Panc1 (cell line): ENCODE data around the gene ZER1. TPM values are rescaled to one million over a fixed set of nuclear protein-coding genes. Genes with fewer than 3 reads are reported as not detected.

Experiments used
- ATAC-seq: fragments of 200-7000 bp; cut with Tn5 transposase; 2 replicates; pipeline ENCODE4 v1.9.1; 2020; ENCODE audit warnings: mild to moderate bottlenecking, moderate library complexity
- BruUV-seq: library from RNA; stranded (reverse); fragments of 400-500 nt; replicated peaks from 2 replicates; lab custom pipeline; 2021; lab: Mats Ljungman, UMichigan
- CTCF ChIA-PET: fragments of 300-600 bp; sonication (Branson Sonifier 250); formaldehyde crosslinking; loops from one replicate; lab custom pipeline; 2022; ENCODE audit warnings: antibody characterized with exemption; lab: Charles Lee
- POLR2A ChIA-PET: fragments of 300-600 bp; sonication (Branson Sonifier 250); formaldehyde crosslinking; loops from one replicate; lab custom pipeline; 2022; ENCODE audit warnings: antibody characterized with exemption; lab: Charles Lee
- DNase-seq: peaks from one replicate; pipeline ENCODE4 v3.0.0-alpha.2; 2010; ENCODE audit warnings: low read depth, low spot score
- H3K27ac ChIP-seq: 2 replicates; pipeline ENCODE4 v1.5.1; 2011; ENCODE audit warnings: mild to moderate bottlenecking, low read length, inconsistent platforms
- H3K27me3 ChIP-seq: fragments of 200-500 bp; sonication (Bioruptor generic); 2 replicates; pipeline ENCODE4 v1.6.0; 2014; ENCODE audit warnings: low read length, inconsistent platforms; ENCODE audit not compliant: control insufficient read depth, insufficient read depth
- H3K36me3 ChIP-seq: fragments of 200-500 bp; sonication (Bioruptor generic); 2 replicates; pipeline ENCODE4 v1.5.1; 2014; ENCODE audit warnings: inconsistent platforms, mild to moderate bottlenecking, low read length, moderate library complexity; ENCODE audit not compliant: control insufficient read depth, insufficient read depth
- H3K4me1 ChIP-seq: 2 replicates; pipeline ENCODE4 v1.5.1; 2011; ENCODE audit warnings: inconsistent platforms, mild to moderate bottlenecking, low read length, moderate library complexity; ENCODE audit not compliant: control insufficient read depth, insufficient read depth
- H3K4me3 ChIP-seq, 2 experiments: 2 replicates each; pipeline ENCODE4 v1.5.1; 2011 to 2012; ENCODE audit warnings: low read depth in 2 of 2, low read length in 2 of 2, mild to moderate bottlenecking in 2 of 2, inconsistent platforms in 1 of 2, moderate library complexity in 1 of 2
- H3K9me3 ChIP-seq: fragments of 200-500 bp; sonication (Bioruptor generic); 2 replicates; pipeline ENCODE4 v1.5.1; 2014; ENCODE audit warnings: low read depth, mild to moderate bottlenecking, inconsistent platforms, low read length, moderate library complexity; ENCODE audit not compliant: control insufficient read depth, insufficient read depth
- POLR2AphosphoS5 ChIP-seq: IDR thresholded peaks from 2 replicates; pipeline ENCODE4 v1.6.1; 2012; ENCODE audit warnings: mild to moderate bottlenecking, low read depth, low read length, moderate library complexity
- SIN3A ChIP-seq: IDR thresholded peaks from 2 replicates; pipeline ENCODE4 v1.6.1; 2012; ENCODE audit warnings: low read depth, mild to moderate bottlenecking, low read length, moderate library complexity, borderline replicate concordance; ENCODE audit not compliant: insufficient read depth
- TCF7L2 ChIP-seq: IDR thresholded peaks from 2 replicates; pipeline ENCODE4 v1.6.1; 2011; ENCODE audit warnings: mild to moderate bottlenecking, low read depth, low read length, inconsistent platforms
- in situ Hi-C: cut with HindIII; loops from 2 replicates; pipeline ENCODE4 v1.10.0; 2016; ENCODE audit warnings: low sequenced_read_pairs, low pct_unique_long_range_greater_than_20kb
- intact Hi-C: fragments of 100-400 bp; cut with micrococcal nuclease; formaldehyde crosslinking; loops from one replicate; pipeline ENCODE4 v1.10.0; 2022; ENCODE audit not compliant: unreplicated experiment
- total RNA-seq: library from RNA; stranded (reverse); gene quantifications from one replicate; pipeline ENCODE4 v1.2.1, GENCODE V29; 2021; ENCODE audit not compliant: unreplicated experiment
- TF ChIP-seq, protein P1 (sequence below): fragments of 450-650 bp; IDR thresholded peaks from 2 replicates; pipeline ENCODE4 v1.5.1; 2017; ENCODE audit warnings: mild to moderate bottlenecking
- TF ChIP-seq, protein P2 (sequence below), 2 experiments: IDR thresholded peaks; 2 replicates each; pipeline ENCODE4 v1.6.1; 2011 to 2012; ENCODE audit warnings: low read depth in 2 of 2, control low read depth in 1 of 2, low read length in 1 of 2, mild to moderate bottlenecking in 1 of 2, moderate library complexity in 1 of 2; ENCODE audit not compliant: insufficient read depth in 1 of 2

The ZER1 gene
- total RNA-seq, 1 experiment from 2014 or later = 16.2 TPM

DNA sequence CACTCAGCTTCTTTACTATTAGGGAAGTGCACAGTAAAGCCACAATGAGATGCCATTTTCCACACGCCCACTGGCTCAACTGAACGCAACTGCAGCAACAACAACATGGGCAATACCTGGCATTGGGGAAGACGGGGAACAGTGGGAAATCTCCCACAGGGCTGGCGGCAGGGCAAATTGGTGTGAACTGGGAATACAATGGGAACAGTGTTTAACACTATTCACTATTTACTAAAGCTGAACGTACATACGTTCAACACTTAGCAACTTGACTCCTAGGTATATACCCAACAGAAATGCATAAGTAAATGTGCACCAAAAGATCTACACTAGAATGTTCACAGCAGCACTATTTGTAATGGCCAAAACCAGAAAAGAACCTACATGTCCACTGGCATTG, 14.1 kb downstream of the ZER1 start:
- intact Hi-C loops = no loop called here
- H3K27me3 ChIP-seq = no peaks in the 10 kb centered on the region
- CTCF ChIA-PET = no interaction called here
- in situ Hi-C loops = no loop called here
- no TSS peak for BruUV-seq
- POLR2A ChIA-PET = interaction anchor here (0.6 kb wide), 1 partner anchor 48 kb away, joined by 6 read pairs; no protein-coding TSS in a partner anchor
- H3K36me3 ChIP-seq = no peaks in the 10 kb centered on the region
- no peak overlapping the region for H3K27ac ChIP-seq
- no peaks in the 10 kb centered on the region for H3K9me3 ChIP-seq
- H3K4me1 ChIP-seq = no peaks in the 10 kb centered on the region
- H3K4me3 ChIP-seq = no peak overlapping the region
- ATAC-seq (no peak), DNase-seq (no peak)
- TF ChIP-seq SIN3A (no peak), TCF7L2 (no peak)
- TF ChIP-seq, protein P1, sequence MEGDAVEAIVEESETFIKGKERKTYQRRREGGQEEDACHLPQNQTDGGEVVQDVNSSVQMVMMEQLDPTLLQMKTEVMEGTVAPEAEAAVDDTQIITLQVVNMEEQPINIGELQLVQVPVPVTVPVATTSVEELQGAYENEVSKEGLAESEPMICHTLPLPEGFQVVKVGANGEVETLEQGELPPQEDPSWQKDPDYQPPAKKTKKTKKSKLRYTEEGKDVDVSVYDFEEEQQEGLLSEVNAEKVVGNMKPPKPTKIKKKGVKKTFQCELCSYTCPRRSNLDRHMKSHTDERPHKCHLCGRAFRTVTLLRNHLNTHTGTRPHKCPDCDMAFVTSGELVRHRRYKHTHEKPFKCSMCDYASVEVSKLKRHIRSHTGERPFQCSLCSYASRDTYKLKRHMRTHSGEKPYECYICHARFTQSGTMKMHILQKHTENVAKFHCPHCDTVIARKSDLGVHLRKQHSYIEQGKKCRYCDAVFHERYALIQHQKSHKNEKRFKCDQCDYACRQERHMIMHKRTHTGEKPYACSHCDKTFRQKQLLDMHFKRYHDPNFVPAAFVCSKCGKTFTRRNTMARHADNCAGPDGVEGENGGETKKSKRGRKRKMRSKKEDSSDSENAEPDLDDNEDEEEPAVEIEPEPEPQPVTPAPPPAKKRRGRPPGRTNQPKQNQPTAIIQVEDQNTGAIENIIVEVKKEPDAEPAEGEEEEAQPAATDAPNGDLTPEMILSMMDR = no peak
- TF ChIP-seq, protein P2, sequence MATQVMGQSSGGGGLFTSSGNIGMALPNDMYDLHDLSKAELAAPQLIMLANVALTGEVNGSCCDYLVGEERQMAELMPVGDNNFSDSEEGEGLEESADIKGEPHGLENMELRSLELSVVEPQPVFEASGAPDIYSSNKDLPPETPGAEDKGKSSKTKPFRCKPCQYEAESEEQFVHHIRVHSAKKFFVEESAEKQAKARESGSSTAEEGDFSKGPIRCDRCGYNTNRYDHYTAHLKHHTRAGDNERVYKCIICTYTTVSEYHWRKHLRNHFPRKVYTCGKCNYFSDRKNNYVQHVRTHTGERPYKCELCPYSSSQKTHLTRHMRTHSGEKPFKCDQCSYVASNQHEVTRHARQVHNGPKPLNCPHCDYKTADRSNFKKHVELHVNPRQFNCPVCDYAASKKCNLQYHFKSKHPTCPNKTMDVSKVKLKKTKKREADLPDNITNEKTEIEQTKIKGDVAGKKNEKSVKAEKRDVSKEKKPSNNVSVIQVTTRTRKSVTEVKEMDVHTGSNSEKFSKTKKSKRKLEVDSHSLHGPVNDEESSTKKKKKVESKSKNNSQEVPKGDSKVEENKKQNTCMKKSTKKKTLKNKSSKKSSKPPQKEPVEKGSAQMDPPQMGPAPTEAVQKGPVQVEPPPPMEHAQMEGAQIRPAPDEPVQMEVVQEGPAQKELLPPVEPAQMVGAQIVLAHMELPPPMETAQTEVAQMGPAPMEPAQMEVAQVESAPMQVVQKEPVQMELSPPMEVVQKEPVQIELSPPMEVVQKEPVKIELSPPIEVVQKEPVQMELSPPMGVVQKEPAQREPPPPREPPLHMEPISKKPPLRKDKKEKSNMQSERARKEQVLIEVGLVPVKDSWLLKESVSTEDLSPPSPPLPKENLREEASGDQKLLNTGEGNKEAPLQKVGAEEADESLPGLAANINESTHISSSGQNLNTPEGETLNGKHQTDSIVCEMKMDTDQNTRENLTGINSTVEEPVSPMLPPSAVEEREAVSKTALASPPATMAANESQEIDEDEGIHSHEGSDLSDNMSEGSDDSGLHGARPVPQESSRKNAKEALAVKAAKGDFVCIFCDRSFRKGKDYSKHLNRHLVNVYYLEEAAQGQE (IDR thresholded peaks at IDR 0.05; ENCODE audit: insufficient read depth in 1 of 2, low read depth in 2 of 2, low read length in 1 of 2) = no peak

DNA sequence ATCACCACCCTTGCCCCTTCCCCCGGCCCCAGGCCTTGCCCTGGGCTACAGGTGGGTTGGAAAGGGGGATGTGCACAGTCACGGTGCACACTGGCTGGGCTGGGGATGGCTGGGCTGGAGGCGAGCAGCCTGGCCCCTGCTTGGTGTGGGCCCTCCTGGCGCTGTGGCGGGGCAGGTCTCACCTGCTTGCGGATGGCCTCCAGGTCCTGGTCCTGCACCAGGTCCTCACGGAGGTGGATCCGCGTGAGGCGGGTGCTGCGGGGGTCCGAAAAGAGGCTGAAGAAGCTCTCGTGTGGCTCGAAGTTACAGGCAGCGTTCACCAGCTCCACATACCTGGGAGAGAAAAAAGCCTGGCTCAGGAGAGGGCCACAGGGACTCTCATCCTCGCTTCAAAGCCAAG, 18.1 kb downstream of the ZER1 start:
- intact Hi-C loops = no loop called here
- ChIA-PET POLR2A (interaction anchor here (0.5 kb wide), 1 partner anchor 37 kb away, joined by 3 read pairs; no protein-coding TSS in a partner anchor), CTCF (interaction anchor here (0.6 kb wide), 1 partner anchor 383 kb away, joined by 4 read pairs; the partner anchor contains the start of gene URM1)
- Histone ChIP-seq H3K36me3 (no peaks in the 10 kb centered on the region), H3K4me1 (no peaks in the 10 kb centered on the region), H3K9me3 (no peaks in the 10 kb centered on the region), H3K4me3 (no peak overlapping the region), H3K27me3 (no peaks in the 10 kb centered on the region), H3K27ac (no peak overlapping the region)
- in situ Hi-C loops = no loop called here
- no peak for DNase-seq
- no TSS peak for BruUV-seq
- TF ChIP-seq TCF7L2 (no peak), POLR2AphosphoS5 (no peak), SIN3A (no peak)
- TF ChIP-seq, protein P1 = no peak
- TF ChIP-seq, protein P2 (IDR thresholded peaks at IDR 0.05; ENCODE audit: insufficient read depth in 1 of 2, low read depth in 2 of 2, low read length in 1 of 2) = no peak
- ATAC-seq = no peak
